Testis (tissue), 3 donors: ENCODE results near the gene SELENOM. TPM values are rescaled to one million over a fixed set of nuclear protein-coding genes. Genes with fewer than 3 reads are reported as not detected.
A peak's percentile ranks its signal among the peaks of the same experiment; 100 is the strongest.
"Not testable (repeated sequence)": the region's sequence is repeated elsewhere in the genome, so short reads cannot be mapped to it uniquely, and the experiment has no call there.

Experiments
- DNase-seq: peaks from one replicate; pipeline ENCODE4 v3.0.0-alpha.2; 2019
- H3K27ac ChIP-seq, 2 donors: fragments of 200-600 bp; sonication (generic); one replicate each; pipeline ENCODE4 v1.5.1; 2019
- H3K27me3 ChIP-seq: fragments of 200-600 bp; sonication (generic); one replicate; pipeline ENCODE4 v1.5.1; 2019
- H3K36me3 ChIP-seq: fragments of 200-600 bp; sonication (generic); one replicate; pipeline ENCODE4 v1.5.1; 2017; ENCODE audit warnings: low read depth; ENCODE audit errors: missing control alignments
- H3K4me1 ChIP-seq: fragments of 200-600 bp; sonication (generic); one replicate; pipeline ENCODE4 v1.5.1; 2019
- H3K4me3 ChIP-seq, 2 donors: fragments of 200-600 bp; sonication (generic); one replicate each; pipeline ENCODE4 v1.5.1; 2017 to 2019
- H3K9me3 ChIP-seq: fragments of 200-600 bp; sonication (generic); one replicate; pipeline ENCODE4 v1.5.1; 2017
- CTCF ChIP-seq, 3 experiments: fragments of 450-650 bp in 2 of 3; fragments of 200-600 bp in 1 of 3; sonication (generic) in 1 of 3; IDR thresholded peaks; one replicate each; pipeline ENCODE4 v1.5.1; 2016 to 2019; ENCODE audit warnings: antibody characterized with exemption in 3 of 3, mild to moderate bottlenecking in 2 of 3, moderate library complexity in 1 of 3
- POLR2A ChIP-seq: fragments of 450-650 bp; IDR thresholded peaks from one replicate; pipeline ENCODE4 v1.6.1; 2017; ENCODE audit warnings: antibody characterized with exemption, mild to moderate bottlenecking, moderate library complexity
- whole genome bisulfite sequencing, 2 donors: methylation state at CpG; one replicate each; pipeline ENCODE4 v1.1.5; 2018; 5-methylcytosine and 5-hydroxymethylcytosine counted together
- intact Hi-C: fragments of 100-400 bp; cut with DNase I; formaldehyde crosslinking; loops from one replicate; pipeline ENCODE4 v1.15.1; 2023; ENCODE audit warnings: low total_unique reads
- polyA plus RNA-seq: library from polyadenylated mRNA; stranded (reverse); fragments of 350-450 nt; fragmentation: Illumina TruSeq; extraction: RNeasy Lipid Tissue Mini Kit (QIAGEN cat#74804); gene quantifications from one replicate; pipeline ENCODE4 v1.2.3, GENCODE V29; 2014; ENCODE audit warnings: low read depth, low replicate concordance; ENCODE audit not compliant: insufficient read depth
- total RNA-seq, 2 donors: library from RNA; depleted of rRNA; stranded (reverse); fragments of >200 nt; gene quantifications; one replicate each; pipeline ENCODE4 v1.2.3, GENCODE V29; 2016

Gene SELENOM
- total and polyA plus RNA-seq, 3 donors from 2014 or later: 77.4 to 102 (median 82.8) TPM

GRCh38 chr22:31077681-31078080, 29.7 kb downstream of the SELENOM start:
- intact Hi-C loops: no loop called here
- no peak for DNase-seq
- Histone ChIP-seq H3K27ac (no peak overlapping the region), H3K36me3 (no peaks in the 10 kb centered on the region), H3K9me3 (no peaks in the 10 kb centered on the region), H3K4me1 (peaks cover 8% of the 10 kb centered on the region), H3K27me3 (no peaks in the 10 kb centered on the region), H3K4me3 (no peak overlapping the region)
- WGBS, 2 donors: 93 to 100% methylated on average over 3 to 6 of the region's 6 CpGs
- TF ChIP-seq CTCF (IDR thresholded peaks at IDR 0.05): no peak
- no peak for TF ChIP-seq POLR2A

GRCh38 chr22:31075961-31076360, 31.4 kb downstream of the SELENOM start:
- DNase-seq: peak; percentile 88
- H3K27ac ChIP-seq: peak overlapping the region; percentile 67 to 85
- TF ChIP-seq CTCF (IDR thresholded peaks at IDR 0.05) (no peak), POLR2A (no peak)
- no peak overlapping the region for H3K4me3 ChIP-seq
- H3K9me3 ChIP-seq: no peaks in the 10 kb centered on the region
- 52% methylated on average over 7 to 15 of the region's 15 CpGs for WGBS, 2 donors
- H3K27me3 ChIP-seq: no peaks in the 10 kb centered on the region
- intact Hi-C loops: no loop called here
- no peaks in the 10 kb centered on the region for H3K36me3 ChIP-seq
- peaks cover 5% of the 10 kb centered on the region for H3K4me1 ChIP-seq

- H3K4me1 ChIP-seq, H3K27me3 ChIP-seq, H3K27ac ChIP-seq, intact Hi-C loops, H3K9me3 ChIP-seq, DNase-seq, H3K36me3 ChIP-seq, H3K4me3 ChIP-seq: not testable (repeated sequence)
- 86 to 92% methylated on average over 4 to 5 of the region's 5 CpGs for WGBS, 2 donors
Observed at GRCh38 chr22:31073545-31074145, 33.7 kb downstream of the SELENOM start.

- DNase-seq, H3K36me3 ChIP-seq, H3K27ac ChIP-seq, H3K4me1 ChIP-seq, H3K4me3 ChIP-seq, H3K9me3 ChIP-seq, H3K27me3 ChIP-seq, intact Hi-C loops: not testable (repeated sequence)
- WGBS, 2 donors: 76 to 85% methylated on average over 9 of the region's 9 CpGs
Observed at GRCh38 chr22:31073125-31073524, 34.2 kb downstream of the SELENOM start.

GRCh38 chr22:31069691-31070314, 37.6 kb downstream of the SELENOM start:
- WGBS, 2 donors: 88 to 97% methylated on average over 6 of the region's 6 CpGs
- intact Hi-C loops, H3K27ac ChIP-seq, H3K36me3 ChIP-seq, H3K4me3 ChIP-seq, H3K27me3 ChIP-seq, H3K4me1 ChIP-seq, DNase-seq, H3K9me3 ChIP-seq: not testable (repeated sequence)

- H3K36me3 ChIP-seq: no peaks in the 10 kb centered on the region
- TF ChIP-seq CTCF (IDR thresholded peaks at IDR 0.05) (no peak), POLR2A (no peak)
- H3K27ac ChIP-seq: no peak overlapping the region
- no peaks in the 10 kb centered on the region for H3K27me3 ChIP-seq
- no peaks in the 10 kb centered on the region for H3K4me1 ChIP-seq
- H3K9me3 ChIP-seq: no peaks in the 10 kb centered on the region
- DNase-seq: no peak
- WGBS, 2 donors: 69 to 79% methylated on average over 11 of the region's 11 CpGs
- no peak overlapping the region for H3K4me3 ChIP-seq
- intact Hi-C loops: no loop called here
Observed at GRCh38 chr22:31068970-31069369, 38.4 kb downstream of the SELENOM start.
